ENCODE results near the gene RAB31.

- TF ChIP-seq CTCF (IDR thresholded peaks at IDR 0.05; ENCODE audit: low read depth, low read length) (no peak), POLR2A (IDR thresholded peaks at IDR 0.05; ENCODE audit: extremely low read depth, insufficient read length) (no peak)
Observed at GRCh38 chr18:9743200-9744016, 35.3 kb downstream of the RAB31 start.
